GM19395 (cell line): ENCODE results near the gene MRAP2.
"Not testable (repeated sequence)": the region's sequence is repeated elsewhere in the genome, so short reads cannot be mapped to it uniquely, and the experiment has no call there.

Experiments used
- ATAC-seq: cut with Tn5 transposase; IDR thresholded peaks from one replicate; pipeline ENCODE4 v1.9.1; 2021; ENCODE audit warnings: mild to moderate bottlenecking, moderate library complexity; ENCODE audit not compliant: unreplicated experiment

Gene MRAP2

GRCh38 chr6:84123186-84123585 lies 89.6 kb downstream of the MRAP2 start:
- peak; percentile 63 for ATAC-seq

GRCh38 chr6:84129588-84129987 lies 96.0 kb downstream of the MRAP2 start:
- not testable (repeated sequence) for ATAC-seq

GRCh38 chr6:84133385-84133784 lies 99.8 kb downstream of the MRAP2 start:
- not testable (repeated sequence) for ATAC-seq

GRCh38 chr6:84135291-84135690 lies 101.7 kb downstream of the MRAP2 start:
- ATAC-seq: no peak

GRCh38 chr6:84136364-84137050 lies 102.9 kb downstream of the MRAP2 start:
- ATAC-seq: no peak

GRCh38 chr6:84137051-84137375 lies 103.4 kb downstream of the MRAP2 start:
- no peak for ATAC-seq

GRCh38 chr6:84137989-84138575 lies 104.5 kb downstream of the MRAP2 start:
- no peak for ATAC-seq

- ATAC-seq: no peak
Observed at GRCh38 chr6:84139311-84139710, 105.7 kb downstream of the MRAP2 start.
